HG03469 (cell line): ENCODE measurements around the gene SCTR.
"Not testable (repeated sequence)": the region's sequence is repeated elsewhere in the genome, so short reads cannot be mapped to it uniquely, and the experiment has no call there.

Experiments
- ATAC-seq: cut with Tn5 transposase; IDR thresholded peaks from one replicate; pipeline ENCODE4 v1.9.1; 2021; ENCODE audit warnings: mild to moderate bottlenecking, moderate library complexity, moderate number of reproducible peaks; ENCODE audit not compliant: unreplicated experiment

Gene SCTR

DNA sequence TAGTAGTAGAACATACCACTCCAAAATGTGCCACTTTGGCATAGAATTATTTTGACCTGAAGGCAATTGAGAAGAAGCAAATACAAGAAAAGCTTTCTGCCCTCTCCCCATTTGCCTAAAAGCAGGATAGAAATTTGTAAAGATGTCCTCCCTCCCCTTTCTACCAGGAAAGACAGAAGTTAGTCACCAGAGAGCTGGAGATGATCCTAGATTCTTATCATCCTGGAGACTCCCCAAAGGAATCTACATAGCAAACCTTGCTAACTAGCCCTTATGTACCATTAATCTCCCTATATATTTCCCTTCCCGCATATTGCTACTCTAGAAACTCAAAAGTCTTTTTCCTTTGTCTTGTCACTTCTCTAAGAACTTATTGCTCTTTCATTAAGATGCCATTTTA is 105.2 kb downstream of the SCTR start:
- no peak for ATAC-seq

DNA sequence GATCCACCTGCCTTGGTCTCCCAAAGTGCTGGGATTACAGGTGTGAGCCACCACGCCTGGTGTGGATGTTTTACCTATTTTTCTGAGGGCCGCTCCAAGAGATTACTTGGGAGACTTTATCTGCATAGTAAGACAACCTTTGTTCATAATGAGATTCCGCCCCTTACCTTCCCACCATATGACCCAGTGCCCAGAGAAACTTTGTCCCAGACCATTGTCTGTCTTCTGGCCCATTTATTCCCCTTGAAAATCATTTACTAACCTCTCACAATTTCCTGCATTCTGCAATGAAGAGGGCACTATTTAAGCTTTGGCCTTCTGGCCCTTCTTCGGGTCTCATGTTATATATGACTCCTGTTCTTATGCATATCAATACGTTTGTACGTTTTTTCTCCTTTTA is 106.4 kb downstream of the SCTR start:
- ATAC-seq = no peak

DNA sequence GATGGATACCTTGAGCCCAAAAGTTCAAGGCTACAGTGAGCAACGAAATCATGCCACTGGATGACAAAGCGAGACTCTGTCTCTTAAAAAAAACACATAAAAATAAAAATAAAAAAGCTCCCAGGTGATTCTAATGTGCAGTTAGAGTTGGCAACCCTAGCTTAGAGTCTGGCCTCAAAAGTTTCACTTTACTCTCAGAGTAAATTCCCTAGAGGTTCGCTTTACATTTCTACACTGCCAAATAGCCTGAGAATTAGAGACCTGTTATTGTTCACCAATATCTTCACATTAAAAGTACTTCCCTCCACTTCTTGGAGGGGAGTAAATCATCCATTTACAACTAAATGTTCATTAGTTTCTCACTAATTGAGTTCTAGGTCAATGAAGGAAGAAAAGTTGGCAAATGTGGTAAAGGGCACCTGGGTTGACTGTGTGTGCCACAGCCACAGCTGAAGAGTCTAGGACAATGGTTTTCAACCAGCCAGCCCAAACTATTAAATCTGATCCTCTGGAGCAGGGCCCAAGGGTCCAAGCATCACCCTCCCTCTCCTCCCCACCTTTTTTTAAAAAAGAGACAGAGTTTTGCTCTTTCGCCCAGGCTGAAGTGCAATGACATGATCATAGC is 107.9 kb downstream of the SCTR start:
- peak; percentile 68 for ATAC-seq

DNA sequence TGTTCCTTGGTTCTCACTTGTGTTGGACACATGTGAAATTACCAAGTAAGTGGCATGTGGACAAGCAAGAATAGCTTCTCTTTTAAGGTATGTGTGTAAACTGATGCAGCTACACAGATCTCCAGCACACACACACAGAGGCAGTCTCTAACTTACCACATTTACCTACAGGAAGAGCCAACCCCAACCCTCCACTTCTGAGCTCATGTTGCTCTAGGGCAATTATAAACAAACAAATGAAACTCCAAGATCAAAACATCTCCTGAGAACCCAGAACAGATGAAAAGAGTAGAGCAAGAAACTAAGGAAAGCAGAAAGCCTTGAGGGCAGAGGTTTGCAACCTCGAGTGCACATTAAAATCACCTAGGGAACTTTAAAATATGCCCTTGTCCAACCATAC is 108.7 kb downstream of the SCTR start:
- ATAC-seq = no peak

DNA sequence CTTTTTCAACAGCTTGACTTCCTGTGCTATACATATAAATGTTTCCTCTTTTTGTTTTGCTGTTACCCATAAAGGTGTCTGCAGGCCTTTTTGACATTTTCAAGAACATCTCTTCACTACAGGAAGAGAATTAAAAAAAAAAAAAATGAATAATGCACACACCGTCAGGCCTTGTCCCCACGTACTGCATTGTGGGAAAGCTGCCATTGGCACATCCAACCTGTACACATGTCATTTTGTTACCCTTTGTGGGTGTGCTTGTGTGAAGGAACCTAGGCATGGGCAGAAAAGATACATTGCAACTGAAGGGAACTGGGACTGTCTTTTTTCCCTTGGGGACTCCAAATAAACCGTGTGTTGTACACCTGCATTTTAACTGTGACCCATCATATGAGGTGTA is 109.4 kb downstream of the SCTR start:
- no peak for ATAC-seq

DNA sequence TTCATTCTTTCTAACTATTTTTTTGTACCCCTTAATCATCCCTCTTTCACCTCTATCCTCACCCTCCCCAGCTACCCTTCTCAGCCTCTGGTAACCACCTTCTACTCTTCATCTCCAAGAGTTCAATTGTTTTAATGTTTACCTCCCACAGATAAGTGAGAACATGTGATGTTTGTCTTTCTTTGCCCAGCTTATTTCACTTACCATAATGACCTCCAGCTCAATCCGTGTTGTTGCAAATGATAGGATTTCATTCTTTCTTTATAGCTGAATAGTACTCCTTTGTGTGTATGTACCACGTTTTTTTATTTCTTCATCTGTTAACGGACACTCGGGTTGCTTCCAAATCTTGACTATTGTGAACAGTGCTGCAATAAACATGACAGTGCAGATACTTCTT is 114.8 kb downstream of the SCTR start:
- ATAC-seq = no peak

DNA sequence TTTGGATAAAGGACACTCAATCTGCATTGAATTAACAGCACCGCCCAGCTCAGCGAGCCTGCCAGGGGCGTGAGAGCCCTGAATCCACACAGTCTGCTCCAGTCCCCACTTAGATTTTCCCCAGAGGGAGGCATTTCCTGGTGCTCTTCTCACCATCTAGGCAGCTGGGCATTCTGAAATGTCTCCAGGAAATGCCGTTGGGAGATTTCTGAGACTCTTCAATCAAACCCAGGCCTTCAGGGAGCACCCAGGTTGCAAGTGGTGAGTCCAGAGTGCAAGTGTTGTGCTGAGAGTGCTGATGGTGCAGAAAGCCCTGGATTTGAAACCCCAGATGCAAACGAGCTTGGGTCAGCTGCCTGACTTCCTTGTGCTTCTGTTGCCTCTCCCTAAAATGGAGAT is 116.1 kb downstream of the SCTR start:
- ATAC-seq = no peak

DNA sequence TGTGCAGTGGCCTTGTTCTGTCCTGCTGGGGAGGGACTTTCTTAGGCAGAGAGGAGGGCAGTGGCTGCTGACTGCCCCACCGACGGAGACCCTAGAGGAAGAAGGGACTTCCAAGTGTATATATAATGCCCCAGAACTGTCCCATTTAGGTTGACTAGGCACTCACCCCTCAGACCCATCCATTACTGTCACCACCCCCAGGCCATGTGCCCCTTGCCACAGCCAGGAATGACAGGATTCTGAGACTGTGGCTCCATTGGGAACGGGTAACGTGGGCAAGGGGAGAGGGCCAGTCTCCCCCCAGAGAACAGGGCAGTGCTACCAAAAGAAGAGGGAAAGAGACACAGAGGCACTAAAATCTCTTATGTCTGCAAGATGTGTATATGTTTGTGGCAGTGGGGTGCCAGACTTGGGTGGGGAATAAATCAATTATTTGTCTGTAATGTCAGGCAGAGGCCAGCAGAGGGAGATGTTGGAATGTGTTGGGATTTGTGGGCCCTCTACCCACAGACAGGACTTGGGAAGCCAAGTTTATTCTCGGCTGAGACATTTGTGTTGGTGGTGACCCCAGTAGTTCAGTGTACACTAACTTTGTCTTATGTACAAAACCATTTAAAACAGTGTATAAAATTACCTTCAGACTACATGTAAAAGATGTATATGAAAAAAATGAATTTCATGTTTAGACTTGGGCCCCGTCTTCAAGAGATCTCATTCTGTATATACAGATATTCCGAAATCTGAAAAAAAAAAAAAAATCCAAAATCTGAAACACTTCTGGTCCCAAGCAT is 116.7 kb downstream of the SCTR start:
- ATAC-seq = no peak

DNA sequence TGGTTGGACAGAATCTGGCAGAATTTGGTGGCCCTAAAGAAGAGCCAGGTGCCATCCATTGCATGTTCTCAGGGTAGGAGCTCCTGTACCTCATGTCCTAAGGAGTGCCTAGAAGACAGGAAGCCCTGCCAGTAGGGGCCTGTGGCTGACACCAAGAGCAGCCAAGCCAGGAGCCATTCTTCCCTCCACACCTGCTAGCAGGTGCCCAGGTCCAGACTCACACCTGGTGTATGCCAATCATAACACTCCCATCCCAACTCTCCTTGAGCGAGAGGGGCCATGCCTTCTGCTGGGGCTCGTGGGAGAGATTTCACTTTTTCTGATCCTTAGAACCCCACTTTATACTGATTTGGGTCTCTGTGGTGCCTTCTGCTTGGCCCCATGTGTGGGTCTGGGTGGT is 119.1 kb downstream of the SCTR start:
- ATAC-seq = no peak

DNA sequence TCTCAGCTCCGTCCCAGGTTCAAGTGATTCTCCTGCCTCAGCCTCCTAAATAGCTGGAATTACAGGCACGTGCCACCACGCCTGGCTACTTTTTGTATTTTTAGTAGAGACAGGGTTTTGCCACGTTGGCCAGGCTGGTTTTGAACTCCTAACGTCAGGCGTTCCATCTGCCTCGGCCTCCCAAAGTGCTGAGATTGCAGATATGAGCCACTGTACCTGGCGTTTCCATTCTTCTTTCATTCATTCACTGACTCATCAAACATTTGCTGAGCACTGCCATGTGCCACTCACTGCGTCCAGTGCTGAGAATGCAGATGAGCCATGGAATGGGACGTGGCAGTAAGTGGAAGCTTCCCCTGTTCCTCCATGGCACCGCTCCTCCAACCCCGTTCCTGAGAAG is 120.7 kb downstream of the SCTR start:
- ATAC-seq = not testable (repeated sequence)

DNA sequence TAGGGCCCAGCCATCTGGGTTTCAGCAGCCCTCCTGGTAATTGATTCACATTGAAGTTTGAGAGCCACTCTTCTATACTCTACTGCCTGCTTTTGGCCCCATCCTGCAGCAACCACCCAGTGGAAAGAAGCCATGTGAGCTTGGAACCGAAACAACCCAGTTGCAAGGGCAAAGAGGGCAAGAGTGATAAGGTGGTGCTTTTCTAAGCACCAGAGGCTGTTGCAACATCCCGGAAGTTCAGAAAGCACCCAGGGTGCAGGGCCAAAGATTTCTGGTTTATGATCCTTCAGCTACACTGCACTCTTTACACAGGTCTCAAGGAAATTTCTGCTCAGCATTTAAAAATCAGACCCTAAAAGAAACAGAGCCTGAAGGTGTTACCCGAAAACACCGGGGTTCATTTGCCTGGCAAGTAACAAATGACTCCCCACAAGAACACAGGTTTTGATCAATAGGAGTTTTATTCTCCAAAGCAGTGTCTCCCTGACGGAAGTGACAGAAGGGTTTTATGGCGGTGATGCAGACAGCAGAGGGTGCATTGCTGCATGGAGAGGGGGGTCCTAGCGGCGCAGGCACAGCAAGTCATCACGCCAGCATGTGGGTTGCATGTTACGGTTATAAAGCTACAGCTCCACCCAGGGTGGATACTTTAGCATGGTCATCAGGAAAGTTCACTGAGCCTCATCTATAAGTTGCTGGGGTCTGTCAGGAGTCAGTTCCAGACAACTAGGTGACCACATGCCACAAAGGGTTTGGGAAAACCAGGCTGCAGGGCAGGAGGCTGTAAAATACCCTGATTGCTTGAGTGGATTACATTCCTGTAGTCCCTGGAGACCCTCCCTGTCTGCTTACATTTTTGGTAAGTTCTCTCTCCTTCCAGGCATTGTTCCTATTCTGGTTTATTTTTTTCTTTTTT is 121.4 kb downstream of the SCTR start:
- no peak for ATAC-seq

DNA sequence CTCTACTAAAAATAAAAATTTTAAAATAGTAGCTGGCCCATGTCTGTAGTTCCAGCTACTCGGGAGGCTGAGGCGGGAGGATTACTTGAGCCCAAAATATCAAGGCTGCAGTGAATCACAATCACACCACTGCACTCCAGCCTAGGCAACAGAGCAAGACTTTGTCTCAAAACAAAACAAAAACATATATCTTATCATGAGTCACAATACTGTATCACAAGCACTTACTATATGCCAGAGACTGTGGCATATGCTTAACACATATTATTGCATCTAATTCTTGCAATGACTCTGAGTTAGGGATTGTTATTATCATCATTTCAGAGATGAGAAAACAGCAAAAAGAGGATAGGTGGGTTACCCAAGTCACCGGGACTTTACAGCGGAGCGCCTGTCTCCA is 122.2 kb downstream of the SCTR start:
- ATAC-seq = no peak

DNA sequence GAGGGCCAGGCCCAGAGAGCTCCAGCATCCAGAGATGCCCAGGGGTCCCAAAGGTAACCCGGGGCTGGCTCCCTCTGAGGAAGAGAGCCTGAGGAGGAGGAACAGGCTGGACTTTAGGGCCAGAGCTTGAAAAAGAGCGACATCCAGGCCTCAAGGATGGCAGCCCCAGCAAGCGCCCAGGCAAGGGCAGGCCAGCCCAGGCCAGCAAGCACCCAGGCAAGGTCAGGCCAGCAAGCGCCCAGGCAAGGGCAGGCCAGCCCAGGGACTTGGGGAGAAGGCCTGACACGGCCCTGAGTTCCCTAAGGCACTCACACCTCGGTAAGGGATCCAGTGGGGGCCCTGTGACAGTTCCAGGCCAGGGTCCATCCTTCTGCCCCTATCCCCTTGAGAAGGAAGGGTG is 127.1 kb downstream of the SCTR start:
- ATAC-seq = no peak

DNA sequence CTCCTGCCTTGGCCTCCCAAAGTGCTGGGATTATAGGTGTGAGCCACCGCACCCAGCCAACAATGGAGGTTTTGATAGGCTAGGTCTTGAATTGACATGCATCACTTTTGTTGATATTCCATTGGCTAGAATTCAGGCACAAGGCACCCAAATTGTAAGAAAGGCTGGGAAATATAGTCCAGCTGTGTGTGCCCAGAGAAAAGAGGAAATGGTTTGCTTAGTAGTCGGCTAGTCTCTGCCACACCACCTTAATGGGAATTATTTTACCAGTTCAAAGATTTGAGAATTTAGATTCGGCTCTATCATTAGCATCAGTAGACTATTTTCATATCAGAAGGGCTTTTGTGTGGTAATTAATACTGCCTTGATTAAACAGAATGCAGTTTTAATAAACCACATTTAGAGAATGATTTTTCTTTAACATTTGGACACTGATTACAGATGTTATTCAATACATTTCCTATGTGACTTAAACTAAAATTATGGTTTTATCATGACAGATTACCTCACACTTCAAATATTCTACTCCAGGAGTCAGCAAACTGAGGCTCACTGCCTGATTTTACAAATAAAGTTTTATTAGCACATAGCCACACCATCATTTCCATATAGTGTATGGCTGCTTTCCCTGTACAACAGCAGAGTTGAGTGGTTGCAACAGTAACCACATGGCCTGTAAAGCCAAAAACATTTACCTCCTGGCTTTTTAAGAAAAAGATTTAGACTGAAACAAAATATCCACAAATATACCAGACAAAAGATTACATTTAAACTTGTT is 130.1 kb downstream of the SCTR start:
- no peak for ATAC-seq
